DMS153 (cell line): ENCODE measurements around the gene CNBP.

Experiments used
- DNase-seq: peaks from one replicate; lab custom pipeline; 2025; lab: John Stamatoyannopoulos, UW

Gene CNBP

DNA sequence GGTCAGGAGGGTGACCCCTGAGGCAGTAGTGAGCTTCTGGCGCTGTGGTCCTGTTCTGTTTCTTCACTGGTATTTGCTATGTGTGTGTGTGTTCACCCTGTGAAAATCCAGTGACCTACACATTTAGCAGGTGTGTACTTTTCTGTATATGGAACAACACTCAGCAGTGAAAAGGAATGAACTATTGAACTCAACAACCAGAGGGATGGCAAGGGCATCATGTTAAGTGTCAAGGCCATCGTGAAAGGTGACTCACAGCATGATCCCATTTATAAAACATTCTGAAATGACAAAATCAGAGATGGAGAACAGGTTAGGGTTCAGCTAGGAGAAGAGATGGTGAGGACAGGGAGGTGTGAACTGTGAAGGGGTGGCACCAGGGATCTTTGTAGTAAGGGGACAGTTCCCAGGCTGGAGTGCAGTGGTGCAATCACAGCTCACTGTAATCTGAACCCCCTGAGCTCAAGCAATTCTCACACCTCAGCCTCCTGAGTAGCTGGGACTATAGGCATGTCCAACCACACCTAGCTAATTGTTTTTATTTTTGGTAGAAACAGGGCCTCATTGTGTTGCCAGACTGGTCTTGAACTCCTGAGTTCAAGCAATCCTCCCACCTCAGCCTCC is 52.1 kb downstream of the CNBP start:
- DNase-seq: no peak

DNA sequence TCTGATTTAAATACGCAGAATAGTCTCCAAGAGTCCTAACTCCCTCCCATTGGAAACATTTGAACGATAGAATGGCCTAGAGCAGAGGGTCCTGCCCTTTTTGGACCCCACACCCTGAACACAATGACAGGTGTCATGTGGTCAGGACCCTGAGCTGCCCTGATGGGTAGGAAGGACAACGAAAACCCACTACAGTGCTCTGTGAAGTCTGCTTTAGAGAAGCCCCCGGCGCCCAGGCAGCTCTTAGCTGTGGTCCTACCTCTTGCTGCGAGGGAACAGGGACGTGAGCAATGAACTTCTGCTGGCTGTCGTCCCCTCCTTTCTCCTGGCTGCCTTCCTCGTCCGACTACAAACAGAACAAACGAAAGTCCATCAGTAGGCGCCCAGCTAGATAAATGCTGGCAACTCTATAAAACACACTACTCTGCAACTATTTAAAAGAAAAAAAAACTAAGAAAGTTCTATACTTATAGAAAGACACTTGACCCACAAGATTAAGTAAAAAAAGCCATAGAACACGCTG is 53.3 kb downstream of the CNBP start:
- no peak for DNase-seq

DNA sequence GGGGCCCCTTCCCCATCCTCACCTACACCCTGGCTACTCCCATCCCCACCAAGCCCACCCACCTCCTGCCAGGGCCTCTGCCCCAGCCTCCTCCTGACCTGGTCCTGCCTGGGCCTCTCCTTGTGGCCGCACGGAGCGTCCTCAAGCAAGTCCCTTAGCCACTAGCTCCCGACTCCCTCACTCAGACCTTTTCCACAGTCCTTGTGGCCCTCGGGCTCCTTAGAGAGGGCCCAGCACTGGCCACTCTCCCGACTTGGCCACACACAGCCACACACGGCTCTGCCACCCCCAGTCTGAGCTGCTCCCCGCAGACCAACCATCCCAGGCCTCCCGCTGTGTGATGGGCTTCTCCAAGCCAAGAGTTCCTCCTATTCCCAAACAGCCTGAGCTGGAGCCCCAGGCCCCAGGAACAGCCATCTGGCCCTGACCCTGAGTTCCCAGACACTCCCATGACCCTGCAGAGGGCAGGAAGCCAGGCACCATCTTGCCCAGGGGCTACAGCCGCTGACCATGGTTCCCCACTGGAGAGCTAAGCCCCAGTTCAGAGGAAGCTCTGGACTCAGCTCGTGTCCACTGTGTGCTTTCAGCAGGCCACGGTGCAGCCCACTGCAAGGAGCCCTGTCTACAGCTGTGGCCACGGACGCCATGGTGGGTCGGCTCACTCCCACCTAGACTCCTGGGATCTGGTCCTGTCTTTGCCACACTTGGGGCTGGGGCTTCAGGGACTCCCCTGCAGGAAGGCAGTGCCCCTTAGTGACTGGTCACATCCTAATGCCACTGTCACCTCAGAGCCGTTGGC is 55.1 kb downstream of the CNBP start:
- no peak for DNase-seq

DNA sequence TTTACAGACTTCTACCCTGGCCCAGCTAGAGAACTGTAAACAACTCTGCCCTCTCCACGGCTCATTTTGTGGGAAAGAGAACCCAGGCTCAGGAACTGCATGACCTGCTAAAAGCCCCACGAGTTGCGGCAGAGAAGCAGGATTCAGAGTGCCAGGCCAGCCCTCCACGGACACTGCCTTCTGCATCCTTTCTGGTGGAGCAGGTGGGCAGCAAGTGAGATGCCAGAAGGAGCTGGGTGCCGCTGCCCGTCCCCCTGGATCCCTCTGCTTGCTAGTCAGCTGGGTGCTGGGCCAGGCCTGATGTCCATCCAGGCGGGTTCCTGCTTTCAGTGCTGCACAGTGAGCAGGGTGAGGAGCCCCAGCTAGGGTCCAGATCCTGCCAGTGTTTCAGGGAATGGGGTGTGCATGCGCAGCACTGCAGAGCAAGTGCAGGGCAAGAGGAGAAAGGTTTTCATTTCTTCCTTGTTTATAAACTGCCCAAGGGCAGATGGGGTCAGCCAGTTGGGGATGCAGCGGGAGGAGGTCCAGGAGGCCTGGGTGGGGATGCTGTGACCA is 56.9 kb downstream of the CNBP start:
- DNase-seq: no peak

DNA sequence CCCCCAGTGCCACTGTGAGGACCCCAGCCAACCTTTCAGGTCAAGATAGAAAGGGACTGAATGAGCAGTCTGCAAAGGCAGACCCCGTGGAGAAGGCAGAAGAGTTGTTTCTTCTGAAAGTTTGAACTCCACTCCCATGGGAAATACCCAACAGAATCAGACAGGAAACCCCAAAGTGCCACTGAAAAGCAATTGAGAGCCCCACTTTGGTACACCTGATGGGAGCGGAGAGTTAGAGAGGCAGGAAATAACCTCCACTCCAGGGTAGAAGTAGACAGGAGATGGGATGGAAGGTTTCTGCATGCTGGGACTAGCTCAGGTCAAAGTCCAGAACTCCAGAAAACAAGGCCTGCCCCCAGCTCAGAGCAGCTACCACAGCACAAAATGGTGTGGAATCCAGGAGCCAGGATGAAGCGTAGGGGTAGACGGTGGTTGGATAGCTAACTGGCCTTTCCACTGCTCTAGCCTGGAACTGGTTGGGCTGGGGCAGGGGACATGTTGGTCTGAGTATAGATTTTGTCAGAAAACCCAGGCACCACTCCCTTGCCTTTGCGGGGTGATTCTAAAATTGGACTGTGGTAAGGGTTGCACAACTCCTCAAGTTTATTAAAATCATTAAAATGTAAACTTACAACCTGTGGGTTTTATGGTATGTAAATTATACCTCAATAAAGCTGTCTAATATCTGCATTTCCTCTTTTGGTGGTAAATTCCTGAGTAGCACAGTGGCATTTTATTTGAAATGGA is 60.2 kb downstream of the CNBP start:
- DNase-seq: no peak

DNA sequence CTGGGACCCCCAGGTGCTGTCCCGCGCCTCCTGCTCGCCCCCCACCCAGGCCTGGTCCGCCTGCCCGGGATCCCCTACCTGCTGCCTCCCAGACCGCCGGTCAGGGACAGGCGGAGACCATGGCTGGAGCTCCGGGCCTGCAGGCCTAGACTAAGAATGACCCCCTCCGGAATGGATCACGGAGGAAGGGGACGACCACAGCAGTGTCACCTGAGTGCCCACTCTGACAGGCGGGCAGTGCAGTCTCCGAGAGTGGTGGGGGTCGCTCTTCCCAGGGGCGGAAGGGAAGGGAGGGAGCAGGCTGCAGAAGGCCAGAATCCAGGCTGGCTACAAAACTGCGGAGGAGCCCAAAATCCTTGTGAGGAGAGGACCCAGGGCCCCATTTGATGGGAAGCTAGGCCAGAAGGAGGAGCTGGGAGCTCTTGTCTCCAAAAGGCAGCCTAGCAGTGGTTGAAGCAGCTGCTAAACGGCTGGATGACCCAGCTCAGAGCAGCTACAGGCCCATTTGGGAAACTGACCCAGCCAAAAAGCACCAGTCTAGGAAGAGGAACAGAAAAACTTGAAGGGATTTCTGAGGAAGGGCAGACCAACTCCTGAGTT is 61.2 kb downstream of the CNBP start:
- no peak for DNase-seq

DNA sequence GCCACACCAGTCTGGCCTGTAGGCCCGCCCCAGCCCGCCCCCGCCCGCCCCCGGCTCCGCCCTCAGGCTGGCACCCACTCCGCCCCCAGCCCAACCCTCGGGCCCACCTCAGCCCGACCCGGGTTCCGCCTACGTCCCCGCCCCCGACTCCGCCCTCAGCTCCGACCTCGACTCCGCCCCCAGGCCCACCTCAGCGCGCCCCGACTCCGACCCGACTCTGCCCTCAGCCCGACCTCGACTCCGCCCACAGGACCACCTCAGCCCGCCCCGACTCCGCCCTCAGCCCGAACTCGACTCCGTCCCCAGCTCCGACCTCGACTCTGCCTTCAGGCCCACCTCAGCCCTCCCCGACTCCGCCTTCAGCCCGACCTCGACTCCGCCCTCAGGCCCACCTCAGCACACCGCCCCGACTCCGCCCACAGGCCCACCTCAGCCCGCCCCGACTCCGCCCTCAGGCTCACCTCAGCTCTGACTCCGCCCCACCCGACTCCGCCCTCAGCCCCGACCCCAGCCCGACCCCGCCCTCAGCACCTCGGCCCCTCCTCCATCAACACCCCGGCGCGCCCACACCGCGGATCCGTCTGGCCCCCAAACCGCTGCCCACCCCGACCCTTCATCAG is 61.8 kb downstream of the CNBP start, which contains the start of gene RAB43:
RAB43 (minus strand) TSS at position 13 of the 620 bp plus-strand sequence. CDS start 315 bp downstream, outside the sequence.
- peak; percentile 57 for DNase-seq

DNA sequence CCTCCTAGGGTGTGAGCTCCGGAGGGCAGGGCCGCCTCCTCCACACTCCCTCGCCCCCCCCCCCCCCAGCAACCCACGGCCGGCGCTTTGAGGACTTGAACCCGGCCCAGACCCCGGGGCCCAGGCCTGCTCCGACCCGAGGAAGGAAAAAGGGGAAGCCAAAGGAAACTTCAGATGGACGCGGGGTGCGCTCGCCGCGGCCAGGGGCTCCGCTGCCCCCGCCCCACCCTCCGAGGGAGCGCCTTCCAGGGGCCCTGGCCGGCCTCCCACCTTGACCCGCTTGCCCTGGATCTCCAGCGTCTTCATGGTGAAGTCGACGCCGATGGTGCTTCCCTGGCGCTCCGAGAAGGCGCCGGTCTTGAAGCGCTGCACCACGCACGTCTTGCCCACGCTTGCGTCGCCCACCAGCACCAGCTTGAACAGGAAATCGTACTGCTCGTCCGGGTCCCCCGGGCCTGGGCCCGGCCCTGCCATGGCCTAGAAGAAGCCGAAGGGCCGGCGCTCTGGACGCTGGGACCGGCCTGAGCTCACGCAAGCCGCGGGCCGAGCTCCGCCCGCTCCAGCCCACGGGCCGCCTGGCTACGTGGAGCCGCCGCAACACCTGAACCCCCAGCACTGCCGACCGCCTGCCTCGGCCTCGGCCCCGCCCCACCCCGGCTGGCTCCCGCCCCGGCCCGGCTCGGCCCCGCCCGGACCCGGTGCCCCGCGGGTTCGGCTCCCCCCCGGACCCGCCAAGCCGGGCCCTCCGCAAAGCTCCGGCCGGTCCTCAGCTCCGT is 62.5 kb downstream of the CNBP start:
- no peak for DNase-seq

DNA sequence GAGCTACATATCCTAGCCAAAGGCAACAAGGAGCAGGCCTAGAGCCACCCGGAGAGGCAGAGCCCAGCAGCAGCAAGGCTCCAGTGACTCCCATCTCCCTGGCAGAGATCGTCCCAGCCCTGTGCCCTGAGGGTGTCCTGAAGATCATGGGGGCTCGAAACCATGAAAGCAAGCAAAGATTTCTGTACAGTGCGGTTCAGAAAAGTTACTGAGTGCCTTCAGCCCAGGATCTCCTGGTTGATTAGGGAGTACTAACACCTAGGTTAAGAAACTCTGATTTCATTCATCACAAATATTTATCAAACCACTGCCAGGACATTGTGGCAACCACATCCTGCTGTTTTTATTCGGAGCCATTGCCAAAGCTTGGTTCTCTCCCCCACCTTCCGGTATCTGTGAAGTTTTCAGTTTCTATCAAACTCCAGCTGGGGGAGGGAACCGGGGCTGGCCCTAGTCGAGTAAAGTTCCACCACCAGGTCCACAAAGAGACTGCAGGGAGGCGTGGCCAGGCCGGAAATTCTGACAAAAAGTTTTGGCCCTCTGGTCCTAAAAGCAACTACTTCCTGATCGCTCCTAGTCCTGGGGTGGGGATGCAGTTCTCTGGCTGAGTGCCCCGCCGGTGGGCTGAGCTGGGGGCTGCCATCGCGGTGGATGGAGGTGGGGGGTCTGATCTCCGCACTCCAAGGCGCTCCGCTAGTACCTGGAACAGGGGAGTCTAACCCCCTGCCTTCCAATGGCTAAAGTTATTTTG is 63.3 kb downstream of the CNBP start:
- DNase-seq: no peak

DNA sequence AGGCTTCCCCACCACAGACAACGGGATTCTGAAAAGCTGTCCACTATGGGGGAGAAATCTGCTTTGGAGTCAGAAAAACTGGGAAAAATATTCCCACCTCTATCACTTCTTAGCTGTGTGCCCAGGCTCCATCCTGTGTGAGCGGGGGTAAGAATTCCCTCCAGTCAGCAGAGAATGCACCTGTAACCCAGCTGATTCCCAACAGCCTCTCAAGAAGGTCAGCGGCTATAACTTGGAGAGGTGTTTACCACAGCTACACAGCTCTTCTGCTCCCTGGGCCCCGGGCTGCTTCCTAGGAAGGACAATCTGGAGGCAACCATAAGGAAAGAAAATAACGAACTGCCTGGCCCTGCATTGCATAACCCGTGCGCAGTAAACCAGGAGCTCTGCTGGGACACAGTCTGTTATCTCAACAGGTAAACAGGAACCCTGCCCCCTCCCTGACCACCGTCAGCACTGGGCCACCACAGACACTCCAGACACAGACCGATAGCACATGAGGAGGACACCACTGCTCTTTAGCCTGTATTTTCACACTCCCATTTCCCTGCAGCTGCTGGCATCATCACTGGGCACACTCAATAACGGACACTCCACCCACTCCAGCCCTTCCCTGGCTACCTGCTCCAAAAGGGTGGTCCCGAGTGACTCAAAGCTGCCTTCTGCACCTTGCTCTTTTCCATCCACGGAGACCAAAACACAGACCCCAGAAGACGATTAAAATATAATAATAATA is 64.2 kb downstream of the CNBP start:
- DNase-seq: no peak

DNA sequence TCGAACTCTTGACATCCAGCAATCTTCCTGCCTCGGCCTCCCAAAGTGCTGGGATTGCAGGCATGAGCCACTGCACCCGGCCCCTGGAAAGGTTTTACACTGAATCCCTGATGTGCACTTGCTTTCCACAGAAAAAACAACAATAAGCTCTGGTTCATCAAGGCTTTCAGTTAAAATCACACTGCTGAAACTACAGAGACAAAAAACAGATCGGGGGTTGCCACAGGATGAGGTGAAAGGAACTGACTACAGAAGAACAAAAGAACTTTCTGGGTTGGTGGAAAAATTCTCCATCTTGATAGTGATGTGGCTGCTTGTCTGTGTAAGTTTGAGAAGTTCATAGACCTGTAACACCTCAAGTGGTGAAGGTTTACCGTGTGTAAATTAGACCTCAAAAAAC is 65.0 kb downstream of the CNBP start:
- no peak for DNase-seq
